Right lobe of liver (tissue), 6 donors: ENCODE measurements around the gene HRH2. TPM values are rescaled to one million over a fixed set of nuclear protein-coding genes. Genes with fewer than 3 reads are reported as not detected.
A peak's percentile ranks its signal among the peaks of the same experiment; 100 is the strongest.

Experiments used
- ATAC-seq, 4 donors: fragments of 200-7000 bp; cut with Tn5 transposase; one replicate each; pipeline ENCODE4 v1.9.1; 2020; ENCODE audit warnings: mild to moderate bottlenecking in 4 of 4, moderate library complexity in 4 of 4
- DNase-seq, 3 donors: peaks; one replicate each; pipeline ENCODE4 v3.0.0-alpha.2; 2020
- H3K27ac ChIP-seq, 3 donors: fragments of 200-600 bp; one replicate each; pipeline ENCODE4 v1.8.0; 2022
- H3K27me3 ChIP-seq, 2 donors: fragments of 200-600 bp; one replicate each; pipeline ENCODE4 v1.8.0; 2022
- H3K36me3 ChIP-seq, 4 donors: fragments of 200-600 bp; sonication (generic) in 1 of 4; one replicate each; pipeline versions ENCODE4 v1.5.1 to v1.8.0; 2017 to 2022; ENCODE audit warnings: control low read depth in 1 of 4
- H3K4me1 ChIP-seq, 4 donors: fragments of 200-600 bp; sonication (generic) in 1 of 4; one replicate each; pipeline versions ENCODE4 v1.5.1 to v1.8.0; 2017 to 2022; ENCODE audit warnings: control low read depth in 1 of 4
- H3K4me3 ChIP-seq, 3 donors: fragments of 200-600 bp; one replicate each; pipeline ENCODE4 v1.8.0; 2022
- H3K9me3 ChIP-seq, 4 donors: fragments of 200-600 bp; sonication (generic) in 1 of 4; one replicate each; pipeline versions ENCODE4 v1.5.1 to v1.8.0; 2017 to 2022; ENCODE audit warnings: control low read depth in 1 of 4
- CTCF ChIP-seq, 4 donors: fragments of 200-600 bp in 3 of 4; fragments of 450-650 bp in 1 of 4; IDR thresholded peaks; one replicate each; pipeline versions ENCODE4 v1.5.1 to v1.8.0; 2016 to 2022; ENCODE audit warnings: antibody characterized with exemption in 4 of 4, mild to moderate bottlenecking in 2 of 4
- POLR2A ChIP-seq: fragments of 450-650 bp; IDR thresholded peaks from one replicate; pipeline ENCODE4 v1.6.1; 2017; ENCODE audit warnings: antibody characterized with exemption, mild to moderate bottlenecking
- WGBS: methylation state at CpG from one replicate; pipeline ENCODE4 v1.1.6; 2018; ENCODE audit warnings: low coverage, low lambda C conversion rate; ENCODE audit not compliant: insufficient coverage; ENCODE audit errors: missing lambda C conversion rate; 5-methylcytosine and 5-hydroxymethylcytosine counted together
- intact Hi-C, 2 donors: fragments of 100-400 bp; cut with DNase I; formaldehyde crosslinking; loops; one replicate each; pipeline versions ENCODE4 v1.11.2 to v1.14.1; 2022
- total RNA-seq, 6 experiments: library from RNA; depleted of rRNA in 2 of 6; stranded (reverse); fragments of >200 nt in 2 of 6; fragmentation: NEBNext Ultra II Directional in 3 of 6; extraction: Animal tissue kit (Norgen Biotek cat#: 25700) in 3 of 6; gene quantifications; one replicate each; pipeline versions ENCODE4 v1.1.0 to v1.2.4, GENCODE V29; 2016 to 2023
- donor health status: DM: no; HTN: yes; CAD: no.
- donor health status: DM: no; HTN: no; CAD: no.
- donor health status: DM: no; HTN: no; CAD: no.
- donor health status: DM: no; HTN: yes; CAD: no.
- donor health status: DM: no; HTN: yes; CAD: no.

Gene HRH2
- total RNA-seq, 6 experiments from 2014 or later: 0.29 to 2.5 (median 0.87) TPM

- 60% methylated on average over 3 of the region's 5 CpGs for WGBS
- Histone ChIP-seq H3K36me3 (no peaks in the 10 kb centered on the region), H3K27me3 (no peaks in the 10 kb centered on the region), H3K27ac (no peak overlapping the region), H3K4me3 (no peak overlapping the region), H3K9me3 (no peaks in the 10 kb centered on the region), H3K4me1 (no peaks in the 10 kb centered on the region)
- DNase-seq (peak in 2 of 3 donors; percentile 18 to 21), ATAC-seq (no peak)
- intact Hi-C loops: no loop called here
- no peak for TF ChIP-seq POLR2A
- no peak for TF ChIP-seq CTCF (IDR thresholded peaks at IDR 0.05)
These were observed 33.9 kb downstream of the HRH2 start for GRCh38 chr5:175691761-175692160.

- no peak for TF ChIP-seq POLR2A
- 71% methylated on average over 14 of the region's 16 CpGs for WGBS
- ATAC-seq (no peak), DNase-seq (peak in 2 of 3 donors; percentile 10 to 36)
- intact Hi-C loops: no loop called here
- H3K4me3 ChIP-seq: no peak overlapping the region
- H3K4me1 ChIP-seq: no peaks in the 10 kb centered on the region
- H3K9me3 ChIP-seq: no peaks in the 10 kb centered on the region
- H3K27me3 ChIP-seq: no peaks in the 10 kb centered on the region
- no peaks in the 10 kb centered on the region for H3K36me3 ChIP-seq
- H3K27ac ChIP-seq: no peak overlapping the region
These were observed 34.5 kb downstream of the HRH2 start for GRCh38 chr5:175692235-175692995.

GRCh38 chr5:175692996-175693710 lies 35.3 kb downstream of the HRH2 start:
- TF ChIP-seq CTCF (IDR thresholded peaks at IDR 0.05): no peak
- TF ChIP-seq POLR2A: no peak
- Histone ChIP-seq H3K9me3 (no peaks in the 10 kb centered on the region), H3K36me3 (no peaks in the 10 kb centered on the region), H3K27ac (no peak overlapping the region), H3K4me1 (no peaks in the 10 kb centered on the region), H3K27me3 (no peaks in the 10 kb centered on the region), H3K4me3 (no peak overlapping the region)
- ATAC-seq (no peak), DNase-seq (peak in 2 of 3 donors; percentile 37 to 38)
- WGBS: 81% methylated on average over 5 of the region's 12 CpGs
- intact Hi-C loops: no loop called here

- DNase-seq: peak in 2 of 3 donors; percentile 18 to 35
- TF ChIP-seq POLR2A (no peak), CTCF (IDR thresholded peaks at IDR 0.05) (no peak)
- no peaks in the 10 kb centered on the region for H3K9me3 ChIP-seq
- 50% methylated on average over 4 of the region's 5 CpGs for WGBS
- intact Hi-C loops: no loop called here
- no peak for ATAC-seq
- H3K4me3 ChIP-seq: no peak overlapping the region
- H3K36me3 ChIP-seq: no peaks in the 10 kb centered on the region
- H3K4me1 ChIP-seq: no peaks in the 10 kb centered on the region
- H3K27me3 ChIP-seq: no peaks in the 10 kb centered on the region
- no peak overlapping the region for H3K27ac ChIP-seq
These were observed 35.9 kb downstream of the HRH2 start for GRCh38 chr5:175693741-175694140.
